ENCODE results near the gene KCNJ15. TPM values are rescaled to one million over a fixed set of nuclear protein-coding genes. Genes with fewer than 3 reads are reported as not detected.

The KCNJ15 gene
- total and polyA plus RNA-seq, 2 experiments from 2014 or later: not detected

GRCh38 chr21:38354746-38355145 is 98.0 kb downstream of the KCNJ15 start:
- Histone ChIP-seq H3K4me2 (no peak overlapping the region), H2AFZ (no peak overlapping the region), H4K20me1 (replicated peaks; ENCODE audit: insufficient read depth) (no peaks in the 10 kb centered on the region), H3K27me3 (ENCODE audit: insufficient read depth) (peaks cover 4% of the 10 kb centered on the region; the same call in 1 of the 2 replicates), H3K36me3 (ENCODE audit: insufficient read depth) (no peaks in the 10 kb centered on the region), H3F3A (replicated peaks; ENCODE audit: low read depth) (no peaks in the 10 kb centered on the region), H3K27ac (ENCODE audit: low read depth) (no peak overlapping the region), H3K4me3 (no peak overlapping the region), H3K9me2 (ENCODE audit: insufficient read depth) (no peaks in the 10 kb centered on the region), H3K79me2 (replicated peaks; ENCODE audit: insufficient read depth) (no peaks in the 10 kb centered on the region), H3K4me1 (ENCODE audit: insufficient read depth) (peaks cover 10% of the 10 kb centered on the region; the same call in 1 of the 2 replicates)
- TF ChIP-seq ZNF331 (CRISPR knock-in tag; IDR thresholded peaks at IDR 0.05; ENCODE audit: low read depth) (no peak), ZNF462 (CRISPR knock-in tag; IDR thresholded peaks at IDR 0.05) (no peak)
- TF ChIP-seq, protein P1, sequence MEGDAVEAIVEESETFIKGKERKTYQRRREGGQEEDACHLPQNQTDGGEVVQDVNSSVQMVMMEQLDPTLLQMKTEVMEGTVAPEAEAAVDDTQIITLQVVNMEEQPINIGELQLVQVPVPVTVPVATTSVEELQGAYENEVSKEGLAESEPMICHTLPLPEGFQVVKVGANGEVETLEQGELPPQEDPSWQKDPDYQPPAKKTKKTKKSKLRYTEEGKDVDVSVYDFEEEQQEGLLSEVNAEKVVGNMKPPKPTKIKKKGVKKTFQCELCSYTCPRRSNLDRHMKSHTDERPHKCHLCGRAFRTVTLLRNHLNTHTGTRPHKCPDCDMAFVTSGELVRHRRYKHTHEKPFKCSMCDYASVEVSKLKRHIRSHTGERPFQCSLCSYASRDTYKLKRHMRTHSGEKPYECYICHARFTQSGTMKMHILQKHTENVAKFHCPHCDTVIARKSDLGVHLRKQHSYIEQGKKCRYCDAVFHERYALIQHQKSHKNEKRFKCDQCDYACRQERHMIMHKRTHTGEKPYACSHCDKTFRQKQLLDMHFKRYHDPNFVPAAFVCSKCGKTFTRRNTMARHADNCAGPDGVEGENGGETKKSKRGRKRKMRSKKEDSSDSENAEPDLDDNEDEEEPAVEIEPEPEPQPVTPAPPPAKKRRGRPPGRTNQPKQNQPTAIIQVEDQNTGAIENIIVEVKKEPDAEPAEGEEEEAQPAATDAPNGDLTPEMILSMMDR (conservative IDR thresholded peaks at IDR 0.05; ENCODE audit: low read depth in 2 of 2): no peak
- no peak for DNase-seq (ENCODE audit: low spot score)
- no peaks in the 10 kb centered on the region; the same call in 2 of the 3 replicates for H3K36me3 Mint-ChIP-seq (ENCODE audit: low read depth)
- peaks cover 14% of the 10 kb centered on the region; the same call in 1 of the 3 replicates for H3K9me3 Mint-ChIP-seq
- no peak overlapping the region for H3K27ac Mint-ChIP-seq
- H3K27me3 Mint-ChIP-seq (ENCODE audit: insufficient read depth, low read depth, poor library complexity): peaks cover 25% of the 10 kb centered on the region
- H3K4me3 Mint-ChIP-seq: no peak overlapping the region
- peaks cover 31% of the 10 kb centered on the region for H3K4me1 Mint-ChIP-seq
- ATAC-seq: no peak

DNA sequence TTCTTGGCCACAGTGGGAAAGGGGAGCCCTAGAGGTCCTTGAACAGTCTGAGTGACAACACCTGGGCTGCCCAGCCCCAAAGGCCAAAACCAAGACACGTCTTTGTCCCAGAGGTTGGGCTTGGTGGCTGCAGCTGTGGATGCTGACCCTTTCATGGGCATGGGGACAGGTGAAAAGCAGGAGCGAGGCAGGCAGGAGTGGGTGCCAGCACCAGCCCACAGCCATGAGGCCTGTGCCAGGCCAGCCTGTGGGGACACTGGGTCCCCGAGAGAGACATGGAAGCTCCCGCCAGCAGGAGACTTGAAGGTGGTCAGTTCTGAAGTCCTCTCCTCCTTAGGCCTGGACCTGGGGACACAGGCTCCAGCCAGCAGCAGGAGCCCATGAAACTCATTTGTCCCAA is 98.6 kb downstream of the KCNJ15 start:
- H3K36me3 Mint-ChIP-seq (ENCODE audit: low read depth): no peaks in the 10 kb centered on the region; the same call in 2 of the 3 replicates
- Histone ChIP-seq H3K79me2 (replicated peaks; ENCODE audit: insufficient read depth) (no peaks in the 10 kb centered on the region), H3F3A (replicated peaks; ENCODE audit: low read depth) (no peaks in the 10 kb centered on the region), H3K27me3 (ENCODE audit: insufficient read depth) (peaks cover 4% of the 10 kb centered on the region; the same call in 1 of the 2 replicates), H3K4me2 (no peak overlapping the region), H3K4me1 (ENCODE audit: insufficient read depth) (peaks cover 10% of the 10 kb centered on the region; the same call in 1 of the 2 replicates), H3K4me3 (no peak overlapping the region), H3K36me3 (ENCODE audit: insufficient read depth) (no peaks in the 10 kb centered on the region), H4K20me1 (replicated peaks; ENCODE audit: insufficient read depth) (no peaks in the 10 kb centered on the region), H2AFZ (peak overlapping the region; percentile 96; the same call in 1 of the 2 replicates), H3K9me2 (ENCODE audit: insufficient read depth) (no peaks in the 10 kb centered on the region), H3K27ac (ENCODE audit: low read depth) (no peak overlapping the region)
- H3K9me3 Mint-ChIP-seq: peaks cover 14% of the 10 kb centered on the region; the same call in 1 of the 3 replicates
- no peak overlapping the region for H3K27ac Mint-ChIP-seq
- DNase-seq (ENCODE audit: low spot score) (no peak), ATAC-seq (no peak)
- TF ChIP-seq EZH2 (IDR thresholded peaks at IDR 0.05; ENCODE audit: low read depth, unreplicated experiment) (no peak), ZNF331 (CRISPR knock-in tag; IDR thresholded peaks at IDR 0.05; ENCODE audit: low read depth) (no peak), NANOG (IDR thresholded peaks at IDR 0.05; ENCODE audit: borderline replicate concordance) (no peak)
- H3K4me1 Mint-ChIP-seq: peaks cover 28% of the 10 kb centered on the region
- peaks cover 24% of the 10 kb centered on the region for H3K27me3 Mint-ChIP-seq (ENCODE audit: insufficient read depth, low read depth, poor library complexity)
- H3K4me3 Mint-ChIP-seq: no peak overlapping the region

Measured in GM23338 (cell line).